Right kidney (tissue), 1 donor: Measurements from ENCODE around the gene EGFLAM.
"Not testable (repeated sequence)": the region's sequence is repeated elsewhere in the genome, so short reads cannot be mapped to it uniquely, and the experiment has no call there.

ENCODE experiments used
- DNase-seq: peaks from one replicate; pipeline ENCODE4 v3.0.0-alpha.2; 2016

EGFLAM gene

GRCh38 chr5:38376404-38376803 is 118.0 kb downstream of the EGFLAM start:
- no peak for DNase-seq

- DNase-seq = no peak
Observed at GRCh38 chr5:38378579-38378978, 120.2 kb downstream of the EGFLAM start.

GRCh38 chr5:38379350-38379937 is 121.1 kb downstream of the EGFLAM start:
- DNase-seq = peak; percentile 38

GRCh38 chr5:38380537-38380936 is 122.2 kb downstream of the EGFLAM start:
- DNase-seq = no peak

GRCh38 chr5:38381361-38381760 is 123.0 kb downstream of the EGFLAM start:
- DNase-seq = no peak

GRCh38 chr5:38382898-38383297 is 124.5 kb downstream of the EGFLAM start:
- peak; percentile 50 for DNase-seq

- DNase-seq = no peak
Observed at GRCh38 chr5:38383701-38384100, 125.3 kb downstream of the EGFLAM start.

GRCh38 chr5:38384396-38384795 is 126.0 kb downstream of the EGFLAM start:
- DNase-seq = no peak

GRCh38 chr5:38387161-38387560 is 128.8 kb downstream of the EGFLAM start:
- DNase-seq = no peak

- DNase-seq = no peak
Observed at GRCh38 chr5:38393636-38394035, 135.3 kb downstream of the EGFLAM start.

GRCh38 chr5:38396766-38397165 is 138.4 kb downstream of the EGFLAM start:
- no peak for DNase-seq

- no peak for DNase-seq
Observed at GRCh38 chr5:38400365-38400764, 142.0 kb downstream of the EGFLAM start.

GRCh38 chr5:38401145-38401544 is 142.8 kb downstream of the EGFLAM start:
- DNase-seq = no peak

- DNase-seq = no peak
Observed at GRCh38 chr5:38403406-38403805, 145.0 kb downstream of the EGFLAM start.

- DNase-seq = no peak
Observed at GRCh38 chr5:38403877-38404635, 145.7 kb downstream of the EGFLAM start.

GRCh38 chr5:38404667-38405276 is 146.4 kb downstream of the EGFLAM start:
- no peak for DNase-seq

- DNase-seq = no peak
Observed at GRCh38 chr5:38408446-38409198, 150.3 kb downstream of the EGFLAM start.

GRCh38 chr5:38410304-38410990 is 152.1 kb downstream of the EGFLAM start:
- DNase-seq = no peak

- no peak for DNase-seq
Observed at GRCh38 chr5:38413696-38414095, 155.3 kb downstream of the EGFLAM start.

GRCh38 chr5:38414348-38414747 is 156.0 kb downstream of the EGFLAM start:
- DNase-seq = no peak

GRCh38 chr5:38415772-38416171 is 157.4 kb downstream of the EGFLAM start:
- not testable (repeated sequence) for DNase-seq

GRCh38 chr5:38417658-38418017 is 159.3 kb downstream of the EGFLAM start:
- DNase-seq = no peak
